NCI-H1417 (cell line): ENCODE measurements around the gene FDX1.
"Not testable (repeated sequence)": the region's sequence is repeated elsewhere in the genome, so short reads cannot be mapped to it uniquely, and the experiment has no call there.

ENCODE experiments used
- DNase-seq, 3 experiments: peaks; one replicate each; lab custom pipeline; 2025; lab: John Stamatoyannopoulos, UW

The FDX1 gene, protein sequence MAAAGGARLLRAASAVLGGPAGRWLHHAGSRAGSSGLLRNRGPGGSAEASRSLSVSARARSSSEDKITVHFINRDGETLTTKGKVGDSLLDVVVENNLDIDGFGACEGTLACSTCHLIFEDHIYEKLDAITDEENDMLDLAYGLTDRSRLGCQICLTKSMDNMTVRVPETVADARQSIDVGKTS

DNA sequence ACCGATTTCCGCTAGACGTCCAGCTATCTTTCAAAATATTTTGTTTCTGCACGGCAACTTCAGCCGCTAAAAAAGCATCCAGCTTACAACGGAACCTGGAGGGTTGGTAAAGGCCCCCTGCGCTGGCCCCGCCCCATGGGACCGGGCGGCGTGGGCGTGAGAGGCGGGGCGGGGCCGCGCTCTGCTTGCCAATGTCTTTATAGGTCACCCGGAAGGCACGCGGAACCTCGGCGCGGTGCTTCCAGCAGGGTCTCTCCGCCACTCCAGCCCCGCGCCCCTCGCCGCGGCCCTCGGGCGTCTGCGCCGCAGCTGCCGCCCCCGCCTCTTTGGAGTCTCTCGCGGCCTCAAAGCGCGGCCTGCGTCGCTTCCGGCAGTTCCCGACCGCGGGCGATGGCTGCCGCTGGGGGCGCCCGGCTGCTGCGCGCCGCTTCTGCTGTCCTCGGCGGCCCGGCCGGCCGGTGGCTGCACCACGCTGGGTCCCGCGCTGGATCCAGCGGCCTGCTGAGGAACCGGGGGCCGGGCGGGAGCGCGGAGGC is at the start of gene FDX1:
Gene FDX1, plus strand, starts transcription at position 218 of the 536 bp plus-strand sequence. Its CDS starts 173 bp downstream, at position 391.
- peak; percentile 88 to 98 (median 98) for DNase-seq

- no peak for DNase-seq
Observed at GRCh38 chr11:110380836-110381622, 48.7 kb upstream of the FDX1 start.

DNA sequence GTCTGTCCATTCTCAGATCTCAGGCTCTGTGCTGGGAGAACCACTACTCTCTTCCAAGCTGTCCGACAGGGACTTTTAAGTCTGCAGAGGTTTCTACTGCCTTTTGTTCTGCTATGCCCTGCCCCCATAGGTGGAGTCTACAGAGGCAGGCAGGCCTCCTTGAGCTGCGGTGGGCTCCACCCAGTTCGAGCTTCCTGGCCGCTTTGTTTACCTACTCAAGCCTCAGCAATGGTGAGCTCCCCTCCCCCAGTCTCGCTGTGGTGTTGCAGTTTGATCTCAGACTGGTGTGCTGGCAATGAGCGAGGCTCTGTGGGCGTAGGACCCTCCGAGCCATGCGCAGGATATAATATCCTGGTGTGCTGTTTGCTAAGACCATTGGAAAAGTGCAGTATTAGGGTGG is 41.5 kb upstream of the FDX1 start:
- DNase-seq: not testable (repeated sequence)

GRCh38 chr11:110389965-110390364 is 39.8 kb upstream of the FDX1 start:
- no peak for DNase-seq

DNA sequence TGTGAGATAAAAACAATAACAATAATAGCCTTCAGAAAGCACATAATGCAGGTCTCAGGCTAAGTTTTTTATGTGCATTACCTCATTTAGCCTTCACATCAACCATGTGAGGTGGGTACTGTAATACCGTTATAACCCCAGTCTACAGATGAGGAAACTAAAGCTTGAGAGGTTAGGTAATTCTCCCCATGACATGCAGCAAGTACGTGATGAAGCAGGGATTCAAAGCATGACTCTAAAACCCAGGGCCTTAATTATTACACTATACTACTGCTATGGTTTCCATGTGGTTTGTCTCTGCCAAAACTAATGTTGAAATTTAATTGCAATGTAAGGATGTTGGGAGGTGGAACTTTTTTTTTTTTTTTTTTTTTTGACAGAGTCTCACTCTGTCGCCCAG is 37.7 kb upstream of the FDX1 start:
- DNase-seq: no peak

GRCh38 chr11:110397668-110398286 is 32.0 kb upstream of the FDX1 start:
- DNase-seq: not testable (repeated sequence)

DNA sequence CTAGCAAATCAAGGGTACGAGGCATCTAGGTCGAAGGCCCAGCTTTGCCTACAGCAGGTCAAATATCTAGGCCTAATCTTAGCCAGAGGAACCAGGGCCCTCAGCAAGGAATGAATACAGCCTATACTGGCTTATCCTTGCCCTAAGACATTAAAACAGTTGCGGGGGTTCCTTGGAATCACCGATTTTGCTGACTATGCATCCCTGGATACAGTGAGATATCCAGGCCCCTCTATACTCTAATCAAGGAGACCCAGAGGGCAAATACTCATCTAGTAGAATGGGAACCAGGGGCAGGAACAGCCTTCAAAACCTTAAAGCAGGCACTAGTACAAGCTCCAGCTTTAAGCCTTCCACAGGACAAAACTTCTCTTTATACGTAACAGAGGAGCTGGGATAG is 26.2 kb upstream of the FDX1 start:
- DNase-seq: not testable (repeated sequence)

GRCh38 chr11:110405636-110406035 is 24.1 kb upstream of the FDX1 start:
- DNase-seq: peak in 1 of 3 experiments; percentile 10

GRCh38 chr11:110407315-110407714 is 22.4 kb upstream of the FDX1 start:
- no peak for DNase-seq

DNA sequence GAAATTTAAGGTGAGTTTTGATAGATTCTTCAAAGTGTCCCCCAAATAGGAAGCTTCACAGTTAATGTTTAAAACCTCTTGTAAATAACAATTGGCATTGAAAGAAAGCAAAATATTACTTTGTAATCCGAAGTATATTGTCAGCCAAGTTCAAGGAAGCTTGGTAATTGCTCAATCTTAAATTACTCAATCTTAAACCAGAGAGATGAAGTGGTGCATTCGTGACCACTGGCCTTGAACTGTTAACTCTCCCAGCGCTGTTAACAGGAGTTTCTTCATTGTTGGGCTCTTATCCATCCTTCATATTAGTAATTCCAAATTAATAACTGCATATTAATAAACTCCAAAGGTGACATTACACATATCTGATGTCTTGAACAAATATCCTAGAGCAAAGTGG is 20.6 kb upstream of the FDX1 start:
- DNase-seq: no peak

DNA sequence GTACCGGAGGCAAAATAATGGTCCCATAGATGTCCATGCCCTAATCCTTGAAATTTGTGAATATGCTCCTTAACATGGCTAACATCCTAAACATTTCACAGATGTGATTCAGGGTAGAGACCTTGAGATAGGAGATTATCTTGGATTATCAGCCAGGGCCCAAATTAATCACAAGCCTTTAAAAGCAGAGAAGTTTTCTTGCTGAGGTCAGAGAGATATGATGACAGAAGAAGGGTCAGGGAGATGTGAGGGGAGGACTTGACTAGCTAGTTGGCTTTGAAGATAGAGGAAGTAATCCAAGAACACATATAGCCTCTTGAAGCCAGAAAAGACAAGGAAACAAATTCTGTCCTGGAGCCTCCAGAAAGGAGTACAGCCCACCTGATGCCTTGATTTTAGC is 19.1 kb upstream of the FDX1 start:
- no peak for DNase-seq

GRCh38 chr11:110415081-110415480 is 14.7 kb upstream of the FDX1 start:
- no peak for DNase-seq

DNA sequence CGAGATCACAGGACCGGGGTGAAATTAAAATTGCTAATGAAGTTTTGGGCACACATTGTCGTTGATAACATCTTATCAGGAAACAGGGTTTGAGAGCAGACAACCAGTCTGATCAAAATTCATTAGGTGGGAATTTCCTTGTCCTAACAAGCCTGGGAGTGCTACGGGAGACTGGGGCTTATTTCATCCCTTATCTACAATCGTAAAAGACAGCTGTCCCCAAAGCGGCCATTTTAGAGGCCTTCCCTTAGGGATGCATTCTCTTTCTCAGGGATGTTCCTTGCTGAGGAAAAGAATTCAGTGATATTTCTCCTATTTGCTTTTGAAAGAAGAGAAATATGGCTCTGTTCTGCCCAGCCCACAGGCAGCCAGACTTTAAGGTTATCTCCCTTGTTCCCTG is 8.1 kb upstream of the FDX1 start:
- not testable (repeated sequence) for DNase-seq

DNA sequence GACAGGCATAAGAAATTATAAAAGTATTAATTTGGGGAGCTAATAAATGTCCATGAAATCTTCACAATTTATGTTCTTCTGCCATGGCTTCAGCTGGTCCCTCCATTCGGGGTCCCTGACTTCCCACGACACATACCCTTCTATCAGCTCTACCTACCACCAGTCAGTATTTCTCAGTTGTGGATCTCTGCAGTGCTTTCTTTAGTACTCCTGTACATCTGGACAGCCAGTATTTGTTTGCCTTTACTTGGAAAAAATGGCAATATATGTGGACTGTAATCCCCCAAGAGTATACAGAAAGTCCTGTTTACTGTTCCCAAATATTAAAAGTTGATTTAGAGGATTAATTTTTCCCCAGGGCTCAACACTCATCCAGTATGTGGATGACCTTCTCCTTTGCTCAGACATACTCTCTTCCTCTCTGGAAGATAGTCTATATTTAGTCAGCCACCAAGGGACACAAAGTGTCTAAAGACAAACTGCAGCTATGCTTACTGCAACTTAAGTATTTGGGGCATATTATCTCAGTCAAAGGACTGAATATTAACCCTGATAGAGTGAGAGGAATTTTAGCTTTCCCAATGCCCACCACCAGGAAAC is 7.3 kb upstream of the FDX1 start:
- no peak for DNase-seq

DNA sequence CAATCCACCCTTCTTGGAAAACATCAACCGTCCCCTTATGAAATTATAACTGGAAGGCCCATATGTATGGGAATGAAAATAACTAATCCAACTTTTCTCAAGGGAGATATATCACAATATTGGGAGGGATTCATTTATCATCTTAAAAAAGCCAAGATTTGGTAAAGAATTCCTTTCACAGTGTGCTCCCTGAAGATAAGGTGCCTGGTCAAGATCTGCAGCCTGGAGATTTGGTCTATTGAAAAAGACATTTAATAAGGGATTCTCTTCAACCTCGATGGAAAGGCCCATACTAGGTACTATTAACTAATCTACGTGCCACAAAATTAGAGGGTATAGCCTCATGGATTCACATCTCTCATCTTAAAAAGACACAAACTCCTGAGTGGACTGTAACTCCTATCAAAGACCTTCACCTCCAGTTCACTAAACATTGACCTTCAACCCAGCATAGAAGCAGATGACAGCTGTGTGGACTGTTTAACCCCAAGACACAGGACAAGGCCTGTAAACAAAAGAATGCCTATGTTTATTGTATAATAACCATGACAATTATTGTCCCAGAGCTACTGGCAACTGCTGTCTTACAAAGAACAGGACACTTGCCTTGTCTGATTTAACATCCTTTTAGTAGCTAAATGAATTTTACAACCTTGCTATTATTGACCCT is 4.8 kb upstream of the FDX1 start:
- DNase-seq: peak in 1 of 3 experiments; percentile 18

DNA sequence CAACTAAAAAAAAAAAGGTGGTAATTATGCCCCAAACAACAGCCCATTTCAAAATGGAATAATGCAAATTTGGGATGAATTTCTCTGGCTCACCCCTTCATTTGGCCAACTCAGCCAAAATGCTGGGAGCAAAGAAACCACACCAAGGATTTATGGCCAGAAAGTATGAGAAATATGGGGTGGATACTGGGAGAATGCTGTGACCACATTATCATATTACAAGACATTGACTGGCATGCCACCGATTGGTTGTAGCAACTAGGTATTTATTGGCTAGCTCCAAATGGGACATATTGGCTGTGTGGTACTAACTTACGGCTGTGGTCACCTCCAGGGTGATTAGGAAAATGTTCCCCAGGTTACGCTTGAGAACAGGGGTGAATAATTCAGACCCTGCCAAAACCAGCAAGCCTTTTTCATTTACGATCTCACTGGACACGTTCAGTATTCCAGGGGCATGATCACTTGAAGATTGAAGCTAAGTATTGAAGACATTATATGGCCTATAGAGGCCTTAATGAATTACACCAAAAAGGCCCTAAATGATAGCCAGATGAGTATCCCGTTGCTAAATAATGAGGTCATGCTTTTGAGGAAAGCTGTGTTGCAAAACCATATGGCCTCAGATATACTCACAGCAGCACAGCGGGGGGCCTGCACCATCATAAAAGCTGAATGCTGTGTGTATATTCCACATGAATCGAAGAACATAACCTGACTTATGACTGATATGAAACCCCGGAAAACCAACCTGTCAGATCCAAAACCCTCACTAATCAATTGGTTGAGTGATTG is 3.8 kb upstream of the FDX1 start:
- DNase-seq: peak in 1 of 3 experiments; percentile 15

DNA sequence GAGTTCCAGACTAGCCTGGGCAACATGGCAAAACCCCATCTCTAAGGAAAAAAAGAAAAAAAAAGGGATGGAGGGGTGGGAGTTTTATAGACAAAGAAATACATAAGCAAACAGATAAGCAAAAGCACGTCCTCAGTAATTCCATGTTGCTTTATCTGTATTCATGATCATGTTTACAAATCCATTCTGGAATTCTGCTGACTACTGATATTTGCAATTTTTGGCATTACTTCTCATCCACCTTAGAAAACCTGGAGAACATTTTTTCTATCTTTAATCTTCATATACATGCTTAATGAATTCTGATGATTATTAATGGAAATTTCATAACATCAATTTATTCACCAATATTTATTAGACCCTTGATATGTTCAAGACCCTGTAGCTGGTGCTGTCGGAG is 1.7 kb upstream of the FDX1 start:
- DNase-seq: no peak

- peak in 2 of 3 experiments; percentile 49 to 67 for DNase-seq
Observed at GRCh38 chr11:110428956-110429730, 605 bp upstream of the FDX1 start.

DNA sequence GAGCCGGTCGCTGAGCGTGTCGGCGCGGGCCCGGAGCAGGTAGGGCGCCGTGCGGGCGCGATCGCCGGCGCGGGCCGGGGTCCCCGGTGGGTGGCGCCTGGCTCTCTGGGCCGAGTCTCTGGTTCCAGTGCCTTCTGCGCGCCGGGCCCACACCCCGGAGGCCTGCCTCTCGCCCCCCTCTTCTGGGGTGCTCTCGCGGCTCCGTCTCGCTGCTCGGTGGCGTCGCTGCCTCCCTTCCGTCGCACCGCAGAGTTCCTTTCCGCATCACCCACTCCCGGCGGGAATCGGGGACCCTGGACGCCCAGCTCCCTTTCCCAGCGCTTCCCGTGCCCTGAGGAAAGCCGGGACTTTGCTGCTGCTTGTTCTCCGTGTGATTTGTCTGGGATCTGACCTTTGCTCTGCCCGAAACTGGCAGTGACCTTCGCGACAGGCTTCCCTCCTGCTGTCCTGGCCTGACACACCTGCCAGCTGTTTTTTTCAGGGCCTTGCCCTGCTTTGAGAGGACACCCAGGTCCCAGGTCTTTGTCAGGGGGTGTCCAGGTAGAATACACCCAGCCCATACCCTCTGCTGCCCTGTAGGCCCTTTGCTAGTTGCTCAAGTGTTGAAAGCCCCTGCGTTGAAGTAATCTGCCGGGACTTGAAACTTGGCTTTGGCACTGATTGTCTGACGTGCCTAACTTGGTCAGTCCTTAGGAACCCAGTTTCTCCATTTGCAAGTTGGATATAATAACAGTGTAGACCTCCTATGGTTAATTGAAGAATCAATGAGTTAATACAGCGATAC is 711 bp downstream of the FDX1 start:
- DNase-seq: peak; percentile 42 to 87 (median 81)
